GM12878 (cell line): Measurements from ENCODE around the gene FJX1. TPM values are rescaled to one million over a fixed set of nuclear protein-coding genes. Genes with fewer than 3 reads are reported as not detected.

Experiments
- ATAC-seq: fragments of 200-7000 bp; cut with Tn5 transposase; 3 replicates; pipeline ENCODE4 v1.9.1; 2020; ENCODE audit warnings: mild to moderate bottlenecking, moderate library complexity
- Bru-seq: library from RNA; stranded (reverse); fragments of 400-500 nt; gene quantifications from one replicate; lab custom pipeline; 2021; lab: Mats Ljungman, UMichigan
- BruChase-seq, 2 experiments: library from RNA; stranded (reverse); fragments of 400-500 nt; gene quantifications; one replicate each; lab custom pipeline; 2021; lab: Mats Ljungman, UMichigan
- BruUV-seq: library from RNA; stranded (reverse); fragments of 400-500 nt; replicated peaks from 2 replicates; lab custom pipeline; 2021; lab: Mats Ljungman, UMichigan
- CTCF ChIA-PET: fragments of 300-600 bp; sonication (Branson Sonifier 250); formaldehyde crosslinking; extraction: SDS; loops from one replicate; lab custom pipeline; 2021; ENCODE audit warnings: inconsistent platforms; lab: Yijun Ruan, JAX
- POLR2A ChIA-PET: fragments of 350-600 bp; formaldehyde crosslinking; extraction: SDS; loops from one replicate; lab custom pipeline; 2021; ENCODE audit warnings: inconsistent platforms; lab: Charles Lee
- RAD21 ChIA-PET: fragments of 300-600 bp; sonication (Branson Sonifier 250); formaldehyde crosslinking; loops from one replicate; lab custom pipeline; 2023; ENCODE audit warnings: antibody characterized with exemption; ENCODE audit not compliant: unreplicated experiment; lab: Charles Lee
- SMC1A ChIA-PET: fragments of 300-600 bp; sonication (Branson Sonifier 250); formaldehyde crosslinking; loops from one replicate; lab custom pipeline; 2023; ENCODE audit not compliant: unreplicated experiment, uncharacterized antibody; lab: Charles Lee
- DNase-seq: peaks from one replicate; pipeline ENCODE4 v3.0.0-alpha.2; 2011; ENCODE audit warnings: low read depth, low spot score
- FAIRE-seq: peaks from 3 replicates; lab custom pipeline; 2011; peaks lifted over from hg19 to GRCh38; lab: Jason Lieb, UNC
- H2AFZ ChIP-seq: 2 replicates; pipeline ENCODE4 v1.6.0; 2011; ENCODE audit warnings: low read depth, low read length, control low read depth; ENCODE audit not compliant: control insufficient read depth
- H3K27ac ChIP-seq: 2 replicates; pipeline ENCODE4 v1.5.1; 2011; ENCODE audit warnings: control low read depth; ENCODE audit not compliant: control insufficient read depth, insufficient read depth
- H3K27me3 ChIP-seq, 2 experiments: replicated peaks in 1 of 2; 2 replicates each; pipeline versions ENCODE4 v1.6.0 to v1.6.1; 2011; ENCODE audit warnings: low read length in 1 of 2; ENCODE audit not compliant: control insufficient read depth in 2 of 2, insufficient read depth in 2 of 2
- H3K36me3 ChIP-seq, 2 experiments: 2 replicates each; pipeline ENCODE4 v1.5.1; 2011; ENCODE audit warnings: low read length in 1 of 2; ENCODE audit not compliant: control insufficient read depth in 2 of 2, insufficient read depth in 2 of 2
- H3K4me1 ChIP-seq: 2 replicates; pipeline ENCODE4 v1.6.1; 2011; ENCODE audit warnings: mild to moderate bottlenecking, low read length, moderate library complexity, mixed read lengths; ENCODE audit not compliant: control insufficient read depth, insufficient read depth
- H3K4me2 ChIP-seq: 2 replicates; pipeline ENCODE4 v1.6.0; 2011; ENCODE audit warnings: control low read depth; ENCODE audit not compliant: control insufficient read depth, insufficient read depth
- H3K4me3 ChIP-seq: fragments of 200-600 bp; sonication (generic); 2 replicates; pipeline ENCODE4 v1.5.1; 2016
- H3K79me2 ChIP-seq: 2 replicates; pipeline ENCODE4 v1.6.0; 2011; ENCODE audit warnings: low read length; ENCODE audit not compliant: control insufficient read depth, insufficient read depth
- H3K9ac ChIP-seq: 2 replicates; pipeline ENCODE4 v1.8.0; 2011; ENCODE audit warnings: low read length, control low read depth, mixed read lengths; ENCODE audit not compliant: control insufficient read depth, insufficient read depth
- H3K9me3 ChIP-seq: replicated peaks from 3 replicates; pipeline ENCODE4 v1.5.1; 2011; ENCODE audit warnings: mild to moderate bottlenecking, low read length; ENCODE audit not compliant: control insufficient read depth, insufficient read depth
- H4K20me1 ChIP-seq: 2 replicates; pipeline ENCODE4 v1.6.0; 2011; ENCODE audit not compliant: control insufficient read depth, insufficient read depth
- EED ChIP-seq: sonication (generic); IDR thresholded peaks from 2 replicates; pipeline ENCODE4 v1.6.1; 2016; ENCODE audit warnings: antibody characterized with exemption, low read depth
- EGR1 ChIP-seq, 2 experiments: IDR thresholded peaks; 1 replicate in 1 of 2; 2 replicates in 1 of 2; pipeline ENCODE4 v1.6.1; 2011 to 2012; ENCODE audit warnings: low read depth in 2 of 2, low read length in 2 of 2, borderline replicate concordance in 1 of 2, mild to moderate bottlenecking in 1 of 2, moderate library complexity in 1 of 2
- FOS ChIP-seq: IDR thresholded peaks from 3 replicates; pipeline ENCODE4 v1.6.1; 2011; ENCODE audit warnings: borderline replicate concordance; ENCODE audit not compliant: insufficient read length; ENCODE audit errors: extremely low read depth
- FOXM1 ChIP-seq: IDR thresholded peaks from 2 replicates; pipeline ENCODE4 v1.6.1; 2012; ENCODE audit warnings: low read depth, mild to moderate bottlenecking, inconsistent platforms, low read length, moderate library complexity
- HDAC2 ChIP-seq: fragments of 200-600 bp; sonication (generic); IDR thresholded peaks from 2 replicates; pipeline ENCODE4 v1.6.1; 2017
- MYC ChIP-seq: IDR thresholded peaks from 2 replicates; pipeline ENCODE4 v1.6.1; 2011; ENCODE audit warnings: mild to moderate bottlenecking, low read length, moderate library complexity, inconsistent platforms; ENCODE audit not compliant: insufficient read depth, insufficient replicate concordance, insufficient read length, severe bottlenecking
- NFYA ChIP-seq: IDR thresholded peaks from 2 replicates; pipeline ENCODE4 v1.6.1; 2011; ENCODE audit warnings: low read depth, mild to moderate bottlenecking, low read length, improper control_type of control experiment, borderline replicate concordance
- NR2C2 ChIP-seq: IDR thresholded peaks from 2 replicates; pipeline ENCODE4 v1.6.1; 2011; ENCODE audit warnings: borderline replicate concordance, low read depth; ENCODE audit not compliant: control insufficient read depth, insufficient read length
- RAD21 ChIP-seq: IDR thresholded peaks from 2 replicates; pipeline ENCODE4 v1.6.1; 2011; ENCODE audit warnings: mild to moderate bottlenecking, low read depth, low read length, moderate library complexity; ENCODE audit not compliant: insufficient read depth
- SIN3A ChIP-seq: IDR thresholded peaks from 2 replicates; pipeline ENCODE4 v1.6.1; 2012; ENCODE audit warnings: low read depth, low read length, improper control_type of control experiment
- SPI1 ChIP-seq: IDR thresholded peaks from 2 replicates; pipeline ENCODE4 v1.6.1; 2011; ENCODE audit warnings: low read depth, mild to moderate bottlenecking, low read length, moderate library complexity, borderline replicate concordance; ENCODE audit not compliant: insufficient read depth
- USF1 ChIP-seq: IDR thresholded peaks from 2 replicates; pipeline ENCODE4 v1.6.1; 2011; ENCODE audit warnings: borderline replicate concordance, low read depth, mild to moderate bottlenecking, moderate library complexity, mixed read lengths, low read length; ENCODE audit not compliant: insufficient read depth; ENCODE audit errors: extremely low read length
- WGBS: methylation state at CpG from one replicate; pipeline ENCODE4 v1.1.6; 2016; ENCODE audit warnings: low lambda C conversion rate; ENCODE audit not compliant: insufficient replicate concordance, insufficient coverage; ENCODE audit errors: missing lambda C conversion rate; 5-methylcytosine and 5-hydroxymethylcytosine counted together
- in situ Hi-C: fragments of 300-500 bp; cut with MboI; formaldehyde crosslinking; loops from 9 replicates; pipeline ENCODE4 v1.14.3; 2018; ENCODE audit warnings: mixed read lengths
- intact Hi-C: fragments of 100-400 bp; cut with micrococcal nuclease; formaldehyde crosslinking; loops from one replicate; pipeline ENCODE4 v1.14.2; 2022; ENCODE audit not compliant: unreplicated experiment
- long read RNA-seq, 2 experiments: library from polyadenylated mRNA; unstranded; transcript quantifications; one replicate each; pipeline ENCODE4 v2.0.0, GENCODE V29; 2019 to 2020
- polyA minus RNA-seq, 3 experiments: library from RNA; depleted of rRNA, polyadenylated mRNA; stranded (reverse); fragments of >200 nt; gene quantifications; 2 replicates each; pipeline ENCODE4 v1.2.3, GENCODE V29; 2011
- polyA plus RNA-seq, 11 experiments: library from polyadenylated mRNA; depleted of rRNA in 4 of 11; unstranded in 6 of 11; stranded (reverse) in 5 of 11; fragments of >200 nt; fragmentation: Nextera tagmentation in 4 of 11; fragmentation: Illumina TruSeq in 1 of 11; extraction: Ambion mirVana in 4 of 11; extraction: Trizol in 1 of 11; gene quantifications; 1 replicate in 1 of 11; 2 replicates in 10 of 11; pipeline versions ENCODE4 v1.2.1 to v1.2.3, GENCODE V29; 2011 to 2016; ENCODE audit warnings: inconsistent platforms in 2 of 11, missing spikeins in 2 of 11, low read depth in 1 of 11
- total RNA-seq, 4 experiments: library from RNA; depleted of rRNA in 3 of 4; stranded (reverse); fragments of >200 nt in 3 of 4; fragmentation: Illumina TruSeq in 1 of 4; extraction: Trizol in 1 of 4; gene quantifications; 2 replicates each; pipeline versions ENCODE4 v1.2.1 to v1.2.3, GENCODE V29; 2013 to 2021

The FJX1 gene
- 5.3 and 6.6 TPM in 2 replicates for total RNA-seq (2013; cell fraction: nucleolus; rRNA removed)
- total RNA-seq (2014; rRNA removed) (19.3 and 23.4 TPM in 2 replicates), total RNA-seq (2014; rRNA removed; fragmentation: Illumina TruSeq; extraction: Trizol) (8.9 and 11.1 TPM in 2 replicates), total RNA-seq (2021) (25.9 and 26.1 TPM in 2 replicates), polyA plus RNA-seq (2011; rRNA removed) (1.4 and 1.7 TPM in 2 replicates), polyA plus RNA-seq (2014; fragmentation: Illumina TruSeq; extraction: Trizol) (5.3 and 8.7 TPM in 2 replicates), polyA plus RNA-seq (2014; fragmentation: Nextera tagmentation; extraction: Ambion mirVana) (10 to 100 TPM in 1 of 2 experiments, 1 to 10 TPM in 1; 4.2 to 10.6 TPM), polyA plus RNA-seq (2014; rRNA removed) (14.9 and 16.7 TPM in 2 replicates), polyA plus RNA-seq (2016; fragmentation: Nextera tagmentation; extraction: Ambion mirVana) (1 to 10 TPM; 3.9 to 9.3 TPM), polyA minus RNA-seq (2011; rRNA and poly(A)+ RNA removed) (1.1 and 1.2 TPM in 2 replicates), Bru-seq, nascent RNA (percentile 42 among the genes with signal in this experiment), BruChase-seq, experiment 1, labeled RNA remaining after a 6-hour chase (percentile 36 among the genes with signal in this experiment), BruChase-seq, experiment 2, labeled RNA remaining after a 2-hour chase (percentile 43 among the genes with signal in this experiment)
- 0.56 TPM for polyA plus RNA-seq (2011; ENCODE audit: low read depth)
- polyA plus RNA-seq (2011; cell fraction: cytosol; rRNA removed) = 2.1 and 3.4 TPM in 2 replicates
- polyA plus RNA-seq (2011; cell fraction: nucleus; rRNA removed) = 4.1 and 5.3 TPM in 2 replicates
- polyA plus RNA-seq (2012) = 2.5 and 3.5 TPM in 2 replicates
- polyA minus RNA-seq (2011; cell fraction: cytosol; rRNA and poly(A)+ RNA removed) = 1.4 and 1.6 TPM in 2 replicates
- polyA minus RNA-seq (2011; cell fraction: nucleus; rRNA and poly(A)+ RNA removed) = 2.5 and 5.0 TPM in 2 replicates
- long read RNA-seq, experiment 1 = 0 reads
- long read RNA-seq, experiment 2 = 0 reads

GRCh38 chr11:35617687-35618496 lies at the start of gene FJX1:
FJX1 (plus strand) TSS chr11:35618460; CDS start chr11:35618637, 177 bp downstream.
- H3K36me3 ChIP-seq = no peaks in the 10 kb centered on the region
- no TSS peak for BruUV-seq
- intact Hi-C loops (loop anchor here (1.0 to 10.0 kb wide), 7 partner anchors 44 to 641 kb away; partner anchors contain the start of genes LDLRAD3 and TRIM44), in situ Hi-C loops (loop anchor here (5.0 kb wide), 1 partner anchor 649 kb away; no protein-coding TSS in a partner anchor)
- no peaks in the 10 kb centered on the region for H4K20me1 ChIP-seq
- ChIA-PET POLR2A (no interaction called here), CTCF (interaction anchor here (0.9 to 5.3 kb wide), 7 partner anchors 20 to 648 kb away, joined by 3 to 48 read pairs (median 5); no protein-coding TSS in a partner anchor), SMC1A (interaction anchor here (0.9 to 1.0 kb wide), 2 partner anchors 204 to 639 kb away, joined by 3 to 8 read pairs; no protein-coding TSS in a partner anchor), RAD21 (interaction anchor here (1.1 to 1.2 kb wide), 2 partner anchors 204 to 514 kb away, joined by 4 to 7 read pairs; no protein-coding TSS in a partner anchor)
- DNase-seq (no peak), ATAC-seq (peak; percentile 36), FAIRE-seq (no peak)
- peak within 1 kb of the TSS; percentile 56 for H3K4me3 ChIP-seq
- peak within 1 kb of the TSS; percentile 94 for H3K4me2 ChIP-seq
- no peaks in the 10 kb centered on the region; a peak in 2 of 4 replicates for H3K27me3 ChIP-seq
- WGBS = 26% methylated on average over 32 of the region's 57 CpGs
- H3K27ac ChIP-seq = no peak within 1 kb of the TSS; the same call in 1 of the 2 replicates
- H3K4me1 ChIP-seq = peaks cover 8% of the 10 kb centered on the region; the same call in 1 of the 2 replicates
- TF ChIP-seq MYC (no peak), SIN3A (no peak), NFYA (no peak), EED (0 out of 2 replicates have a peak, but pooled peaks have one; percentile 16), HDAC2 (no peak), EGR1 (IDR thresholded peaks at IDR 0.05; ENCODE audit: borderline replicate concordance in 1 of 2, low read depth in 2 of 2, low read length in 2 of 2) (peak in 1 of 2 experiments; percentile 76; a peak in 2 of 3 replicates), RAD21 (no peak), NR2C2 (no peak), USF1 (peak; percentile 39), SPI1 (peak; percentile 21; the same call in 1 of the 2 replicates), FOXM1 (no peak), FOS (no peak)
- H3K9me3 ChIP-seq = no peaks in the 10 kb centered on the region
- peak within 1 kb of the TSS; percentile 59; the same call in 1 of the 2 replicates for H3K9ac ChIP-seq
- peak within 1 kb of the TSS; percentile 41 for H2AFZ ChIP-seq
- peaks cover 6% of the 10 kb centered on the region; the same call in 1 of the 2 replicates for H3K79me2 ChIP-seq
